ENCODE data around the gene UAP1L1.

The UAP1L1 gene

GRCh38 chr9:137075275-137075775 lies 2.0 kb upstream of the UAP1L1 start:
- Histone ChIP-seq H3K27me3 (replicated peaks; ENCODE audit: control insufficient read depth, insufficient read depth, low read length) (no peaks in the 10 kb centered on the region), H3K4me3 (replicated peaks; ENCODE audit: low read depth, low read length) (no peak overlapping the region), H3K36me3 (ENCODE audit: control insufficient read depth, insufficient read depth, low read length) (peaks cover 7% of the 10 kb centered on the region; the same call in 1 of the 2 replicates)
- DNase-seq (ENCODE audit: extremely low read depth, insufficient read length): no peak
- TF ChIP-seq, protein P1, sequence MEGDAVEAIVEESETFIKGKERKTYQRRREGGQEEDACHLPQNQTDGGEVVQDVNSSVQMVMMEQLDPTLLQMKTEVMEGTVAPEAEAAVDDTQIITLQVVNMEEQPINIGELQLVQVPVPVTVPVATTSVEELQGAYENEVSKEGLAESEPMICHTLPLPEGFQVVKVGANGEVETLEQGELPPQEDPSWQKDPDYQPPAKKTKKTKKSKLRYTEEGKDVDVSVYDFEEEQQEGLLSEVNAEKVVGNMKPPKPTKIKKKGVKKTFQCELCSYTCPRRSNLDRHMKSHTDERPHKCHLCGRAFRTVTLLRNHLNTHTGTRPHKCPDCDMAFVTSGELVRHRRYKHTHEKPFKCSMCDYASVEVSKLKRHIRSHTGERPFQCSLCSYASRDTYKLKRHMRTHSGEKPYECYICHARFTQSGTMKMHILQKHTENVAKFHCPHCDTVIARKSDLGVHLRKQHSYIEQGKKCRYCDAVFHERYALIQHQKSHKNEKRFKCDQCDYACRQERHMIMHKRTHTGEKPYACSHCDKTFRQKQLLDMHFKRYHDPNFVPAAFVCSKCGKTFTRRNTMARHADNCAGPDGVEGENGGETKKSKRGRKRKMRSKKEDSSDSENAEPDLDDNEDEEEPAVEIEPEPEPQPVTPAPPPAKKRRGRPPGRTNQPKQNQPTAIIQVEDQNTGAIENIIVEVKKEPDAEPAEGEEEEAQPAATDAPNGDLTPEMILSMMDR (IDR thresholded peaks at IDR 0.05; ENCODE audit: insufficient read depth, low read length, poor library complexity, severe bottlenecking): no peak

GRCh38 chr9:137076636-137077009 lies 694 bp upstream of the UAP1L1 start:
- DNase-seq (ENCODE audit: extremely low read depth, insufficient read length): no peak
- TF ChIP-seq, protein P1 (IDR thresholded peaks at IDR 0.05; ENCODE audit: insufficient read depth, low read length, poor library complexity, severe bottlenecking): no peak
- H3K4me3 ChIP-seq (replicated peaks; ENCODE audit: low read depth, low read length): peak overlapping the region; percentile 61
- H3K36me3 ChIP-seq (ENCODE audit: control insufficient read depth, insufficient read depth, low read length): peaks cover 11% of the 10 kb centered on the region
- no peaks in the 10 kb centered on the region for H3K27me3 ChIP-seq (replicated peaks; ENCODE audit: control insufficient read depth, insufficient read depth, low read length)

- H3K36me3 ChIP-seq (ENCODE audit: control insufficient read depth, insufficient read depth, low read length): peaks cover 15% of the 10 kb centered on the region
- TF ChIP-seq, protein P1 (IDR thresholded peaks at IDR 0.05; ENCODE audit: insufficient read depth, low read length, poor library complexity, severe bottlenecking): no peak
- H3K4me3 ChIP-seq (replicated peaks; ENCODE audit: low read depth, low read length): peak overlapping the region; percentile 73
- DNase-seq (ENCODE audit: extremely low read depth, insufficient read length): peak; percentile 63
- H3K27me3 ChIP-seq (replicated peaks; ENCODE audit: control insufficient read depth, insufficient read depth, low read length): no peaks in the 10 kb centered on the region
These were observed 709 bp downstream of the UAP1L1 start for GRCh38 chr9:137077758-137078693.

DNA sequence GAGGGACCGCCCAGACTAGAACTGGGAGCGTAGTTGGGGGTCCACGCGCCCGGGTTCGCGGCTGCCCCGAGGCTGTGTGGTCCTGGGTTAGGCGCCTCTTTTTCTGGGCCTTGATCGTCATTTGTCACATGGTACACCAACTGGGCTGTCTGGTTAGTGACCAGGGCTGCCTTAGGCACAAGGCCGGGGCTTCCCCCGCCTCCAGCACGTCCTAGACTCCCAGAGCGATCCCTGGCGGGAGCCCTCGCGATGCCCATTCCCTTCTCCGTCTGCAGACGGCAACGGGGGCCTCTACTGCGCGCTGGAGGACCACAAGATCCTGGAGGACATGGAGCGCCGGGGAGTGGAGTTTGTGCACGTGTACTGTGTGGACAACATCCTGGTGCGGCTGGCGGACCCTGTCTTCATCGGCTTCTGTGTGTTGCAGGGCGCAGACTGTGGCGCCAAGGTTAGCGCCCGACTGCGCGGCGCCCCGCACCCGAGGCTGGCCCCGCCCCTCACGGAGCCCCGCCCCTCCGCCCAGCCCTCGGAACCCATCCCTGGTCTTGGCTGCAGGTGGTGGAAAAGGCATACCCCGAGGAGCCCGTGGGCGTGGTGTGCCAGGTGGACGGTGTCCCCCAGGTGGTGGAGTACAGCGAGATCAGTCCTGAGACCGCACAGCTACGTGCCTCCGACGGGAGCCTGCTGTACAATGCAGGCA lies 1.5 kb downstream of the UAP1L1 start:
- TF ChIP-seq, protein P1 (IDR thresholded peaks at IDR 0.05; ENCODE audit: insufficient read depth, low read length, poor library complexity, severe bottlenecking): no peak
- DNase-seq (ENCODE audit: extremely low read depth, insufficient read length): no peak
- Histone ChIP-seq H3K4me3 (replicated peaks; ENCODE audit: low read depth, low read length) (peak overlapping the region; percentile 73; the same call in 1 of the 2 replicates), H3K36me3 (ENCODE audit: control insufficient read depth, insufficient read depth, low read length) (peaks cover 15% of the 10 kb centered on the region), H3K27me3 (replicated peaks; ENCODE audit: control insufficient read depth, insufficient read depth, low read length) (no peaks in the 10 kb centered on the region)

GRCh38 chr9:137079401-137079787 lies 2.1 kb downstream of the UAP1L1 start:
- H3K4me3 ChIP-seq (replicated peaks; ENCODE audit: low read depth, low read length): no peak overlapping the region
- peaks cover 15% of the 10 kb centered on the region for H3K36me3 ChIP-seq (ENCODE audit: control insufficient read depth, insufficient read depth, low read length)
- no peaks in the 10 kb centered on the region for H3K27me3 ChIP-seq (replicated peaks; ENCODE audit: control insufficient read depth, insufficient read depth, low read length)
- TF ChIP-seq, protein P1 (IDR thresholded peaks at IDR 0.05; ENCODE audit: insufficient read depth, low read length, poor library complexity, severe bottlenecking): no peak
- DNase-seq (ENCODE audit: extremely low read depth, insufficient read length): no peak

All from GM06990 (cell line).